GM18511 (cell line): ENCODE data around the gene HIF1AN.
"Not testable (repeated sequence)": the region's sequence is repeated elsewhere in the genome, so short reads cannot be mapped to it uniquely, and the experiment has no call there.

Experiments used
- ATAC-seq: cut with Tn5 transposase; IDR thresholded peaks from one replicate; pipeline ENCODE4 v1.9.1; 2021; ENCODE audit warnings: mild to moderate bottlenecking, moderate library complexity; ENCODE audit not compliant: unreplicated experiment

The HIF1AN gene

GRCh38 chr10:100565206-100565985 lies 29.7 kb downstream of the HIF1AN start:
- no peak for ATAC-seq

- no peak for ATAC-seq
These were observed 30.8 kb downstream of the HIF1AN start for GRCh38 chr10:100566561-100566960.

GRCh38 chr10:100567249-100567648 lies 31.5 kb downstream of the HIF1AN start:
- no peak for ATAC-seq

GRCh38 chr10:100567826-100568225 lies 32.1 kb downstream of the HIF1AN start:
- ATAC-seq = no peak

- no peak for ATAC-seq
These were observed 33.2 kb downstream of the HIF1AN start for GRCh38 chr10:100568912-100569311.

- ATAC-seq = no peak
These were observed 34.1 kb downstream of the HIF1AN start for GRCh38 chr10:100569687-100570481.

GRCh38 chr10:100570506-100570905 lies 34.8 kb downstream of the HIF1AN start:
- no peak for ATAC-seq

- no peak for ATAC-seq
These were observed 35.5 kb downstream of the HIF1AN start for GRCh38 chr10:100571084-100571856.

- ATAC-seq = not testable (repeated sequence)
These were observed 39.4 kb downstream of the HIF1AN start for GRCh38 chr10:100575146-100575545.

GRCh38 chr10:100575585-100576281 lies 40.0 kb downstream of the HIF1AN start:
- ATAC-seq = no peak

- no peak for ATAC-seq
These were observed 40.5 kb downstream of the HIF1AN start for GRCh38 chr10:100576282-100576635.

GRCh38 chr10:100579261-100580090 lies 43.7 kb downstream of the HIF1AN start:
- ATAC-seq = no peak

- no peak for ATAC-seq
These were observed 51.2 kb downstream of the HIF1AN start for GRCh38 chr10:100586959-100587358.

GRCh38 chr10:100598166-100598565 lies 62.4 kb downstream of the HIF1AN start:
- no peak for ATAC-seq

GRCh38 chr10:100600218-100600617 lies 64.5 kb downstream of the HIF1AN start:
- no peak for ATAC-seq

- ATAC-seq = no peak
These were observed 71.7 kb downstream of the HIF1AN start for GRCh38 chr10:100607439-100607838.
